ENCODE data around the gene SLC25A19.
"Not testable (repeated sequence)": the region's sequence is repeated elsewhere in the genome, so short reads cannot be mapped to it uniquely, and the experiment has no call there.

The SLC25A19 gene

GRCh38 chr17:75266316-75267152, 22.7 kb downstream of the SLC25A19 start:
- peak; percentile 22 for DNase-seq

- no peak for DNase-seq
Observed at GRCh38 chr17:75265614-75266315, 23.5 kb downstream of the SLC25A19 start.

GRCh38 chr17:75263055-75263454, 26.2 kb downstream of the SLC25A19 start:
- DNase-seq, result no peak

- no peak for DNase-seq
Observed at GRCh38 chr17:75262112-75262606, 27.1 kb downstream of the SLC25A19 start.

- DNase-seq, result peak; percentile 95
Observed at GRCh38 chr17:75261336-75262111, 27.7 kb downstream of the SLC25A19 start, which contains the start of the genes GGA3 and MRPS7. GGA3 (minus strand) TSS chr17:75261606; CDS start chr17:75261587, 19 bp downstream. MRPS7 (plus strand) TSS chr17:75261879; CDS start chr17:75261901, 22 bp downstream.

- no peak for DNase-seq
Observed at GRCh38 chr17:75260641-75261335, 28.4 kb downstream of the SLC25A19 start.

GRCh38 chr17:75257228-75257627, 32.0 kb downstream of the SLC25A19 start:
- DNase-seq, result not testable (repeated sequence)

GRCh38 chr17:75255954-75256698, 33.1 kb downstream of the SLC25A19 start:
- DNase-seq, result not testable (repeated sequence)

GRCh38 chr17:75252039-75252816, 37.0 kb downstream of the SLC25A19 start:
- no peak for DNase-seq

- DNase-seq, result no peak
Observed at GRCh38 chr17:75250009-75250471, 39.2 kb downstream of the SLC25A19 start.

GRCh38 chr17:75249564-75249963, 39.7 kb downstream of the SLC25A19 start:
- DNase-seq, result no peak

GRCh38 chr17:75246404-75246803, 42.8 kb downstream of the SLC25A19 start:
- DNase-seq, result no peak

- DNase-seq, result no peak
Observed at GRCh38 chr17:75245011-75245410, 44.2 kb downstream of the SLC25A19 start.

GRCh38 chr17:75244133-75244866, 44.9 kb downstream of the SLC25A19 start:
- DNase-seq, result no peak

GRCh38 chr17:75242461-75243042, 46.7 kb downstream of the SLC25A19 start:
- no peak for DNase-seq

- no peak for DNase-seq
Observed at GRCh38 chr17:75241996-75242460, 47.2 kb downstream of the SLC25A19 start.

- no peak for DNase-seq
Observed at GRCh38 chr17:75241502-75241901, 47.7 kb downstream of the SLC25A19 start.

- DNase-seq, result no peak
Observed at GRCh38 chr17:75241143-75241430, 48.1 kb downstream of the SLC25A19 start.

GRCh38 chr17:75240394-75241142, 48.7 kb downstream of the SLC25A19 start:
- DNase-seq, result no peak
